ENCODE data around the gene REV1. TPM values are rescaled to one million over a fixed set of nuclear protein-coding genes. Genes with fewer than 3 reads are reported as not detected.

Gene REV1
- total RNA-seq, 1 donor from 2014 or later, result 34.0 TPM

DNA sequence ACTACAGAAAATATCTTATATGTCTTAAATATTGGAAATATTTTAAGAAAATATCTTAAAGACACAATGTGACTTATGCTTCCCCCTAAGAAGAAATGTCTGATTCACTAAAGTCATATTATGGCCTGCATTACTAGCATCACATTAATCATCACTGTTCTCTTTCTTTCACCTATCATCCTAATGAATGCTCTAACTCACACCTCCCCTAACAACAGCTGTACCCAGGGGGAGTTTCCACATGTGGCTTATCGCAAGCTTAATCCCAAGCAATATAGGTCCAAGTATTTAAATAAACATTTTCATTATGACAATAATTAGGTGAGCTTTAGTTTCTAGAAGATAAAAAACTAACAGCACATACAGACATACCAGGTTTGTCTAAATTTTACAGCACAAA lies 39.6 kb downstream of the REV1 start:
- no peak for DNase-seq (ENCODE audit: low read depth)
- H3K4me3 ChIP-seq (ENCODE audit: low read depth, low read length), result no peak overlapping the region
- TF ChIP-seq, protein P1, sequence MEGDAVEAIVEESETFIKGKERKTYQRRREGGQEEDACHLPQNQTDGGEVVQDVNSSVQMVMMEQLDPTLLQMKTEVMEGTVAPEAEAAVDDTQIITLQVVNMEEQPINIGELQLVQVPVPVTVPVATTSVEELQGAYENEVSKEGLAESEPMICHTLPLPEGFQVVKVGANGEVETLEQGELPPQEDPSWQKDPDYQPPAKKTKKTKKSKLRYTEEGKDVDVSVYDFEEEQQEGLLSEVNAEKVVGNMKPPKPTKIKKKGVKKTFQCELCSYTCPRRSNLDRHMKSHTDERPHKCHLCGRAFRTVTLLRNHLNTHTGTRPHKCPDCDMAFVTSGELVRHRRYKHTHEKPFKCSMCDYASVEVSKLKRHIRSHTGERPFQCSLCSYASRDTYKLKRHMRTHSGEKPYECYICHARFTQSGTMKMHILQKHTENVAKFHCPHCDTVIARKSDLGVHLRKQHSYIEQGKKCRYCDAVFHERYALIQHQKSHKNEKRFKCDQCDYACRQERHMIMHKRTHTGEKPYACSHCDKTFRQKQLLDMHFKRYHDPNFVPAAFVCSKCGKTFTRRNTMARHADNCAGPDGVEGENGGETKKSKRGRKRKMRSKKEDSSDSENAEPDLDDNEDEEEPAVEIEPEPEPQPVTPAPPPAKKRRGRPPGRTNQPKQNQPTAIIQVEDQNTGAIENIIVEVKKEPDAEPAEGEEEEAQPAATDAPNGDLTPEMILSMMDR (conservative IDR thresholded peaks at IDR 0.05; ENCODE audit: low read depth, low read length), result no peak

DNA sequence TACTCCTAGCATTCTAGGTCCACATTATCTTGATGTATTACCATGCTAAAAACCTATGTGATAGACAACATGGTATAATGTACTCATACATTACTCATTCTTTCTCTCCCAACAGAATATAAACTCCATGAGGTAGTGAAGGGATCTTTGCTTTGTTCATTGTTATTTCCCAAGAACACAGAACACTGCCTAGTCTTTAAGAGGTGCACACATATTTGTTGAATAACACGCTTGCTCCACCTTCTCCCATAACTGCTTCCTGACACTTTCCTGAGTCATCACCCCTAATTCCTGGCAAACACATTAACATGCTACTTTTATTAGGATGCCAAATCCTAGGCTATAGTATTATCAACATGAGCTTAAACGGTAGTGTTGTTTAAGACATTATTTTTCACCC lies 41.3 kb downstream of the REV1 start:
- no peak overlapping the region for H3K4me3 ChIP-seq (ENCODE audit: low read depth, low read length)
- TF ChIP-seq, protein P1 (conservative IDR thresholded peaks at IDR 0.05; ENCODE audit: low read depth, low read length), result no peak
- DNase-seq (ENCODE audit: low read depth), result peak; percentile 43

DNA sequence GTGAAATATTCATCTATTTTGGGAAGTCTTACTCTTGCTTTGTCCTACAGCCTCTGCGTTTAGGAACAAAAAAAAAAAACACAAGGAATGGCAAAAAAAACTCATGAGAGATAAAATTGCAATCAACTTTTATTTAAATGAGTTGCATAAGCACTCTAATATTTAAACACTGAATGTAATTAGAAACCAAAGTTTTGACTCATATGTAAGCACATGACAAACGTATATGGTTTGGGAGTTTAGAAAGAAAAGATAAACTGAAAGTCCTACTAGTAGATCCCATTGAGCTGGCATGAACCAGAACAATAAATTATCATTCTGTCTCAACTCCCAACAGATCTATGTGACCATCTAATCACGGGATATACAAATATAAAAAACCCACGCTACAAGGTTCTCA lies 44.8 kb downstream of the REV1 start:
- TF ChIP-seq, protein P1 (conservative IDR thresholded peaks at IDR 0.05; ENCODE audit: low read depth, low read length), result no peak
- no peak for DNase-seq (ENCODE audit: low read depth)
- no peak overlapping the region for H3K4me3 ChIP-seq (ENCODE audit: low read depth, low read length)

DNA sequence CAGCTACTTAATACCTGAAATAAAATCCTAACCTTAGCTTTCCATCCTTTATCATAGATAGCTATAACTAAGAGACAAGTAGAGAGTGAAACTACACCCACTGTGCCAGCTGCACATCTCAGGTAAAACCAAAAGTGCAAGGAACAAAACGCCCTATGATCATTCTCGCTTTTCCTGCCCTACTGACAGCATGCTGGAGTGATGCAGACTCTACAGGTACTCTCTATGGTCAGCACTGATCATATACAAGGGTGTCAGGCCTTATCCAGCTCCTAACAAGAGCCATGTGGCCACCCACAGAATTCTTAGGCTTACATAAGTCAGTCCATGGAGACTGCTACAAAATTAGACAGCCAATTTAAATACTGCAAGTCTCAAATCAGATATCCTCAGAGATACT lies 45.6 kb downstream of the REV1 start:
- DNase-seq (ENCODE audit: low read depth), result no peak
- no peak overlapping the region for H3K4me3 ChIP-seq (ENCODE audit: low read depth, low read length)
- TF ChIP-seq, protein P1 (conservative IDR thresholded peaks at IDR 0.05; ENCODE audit: low read depth, low read length), result no peak

DNA sequence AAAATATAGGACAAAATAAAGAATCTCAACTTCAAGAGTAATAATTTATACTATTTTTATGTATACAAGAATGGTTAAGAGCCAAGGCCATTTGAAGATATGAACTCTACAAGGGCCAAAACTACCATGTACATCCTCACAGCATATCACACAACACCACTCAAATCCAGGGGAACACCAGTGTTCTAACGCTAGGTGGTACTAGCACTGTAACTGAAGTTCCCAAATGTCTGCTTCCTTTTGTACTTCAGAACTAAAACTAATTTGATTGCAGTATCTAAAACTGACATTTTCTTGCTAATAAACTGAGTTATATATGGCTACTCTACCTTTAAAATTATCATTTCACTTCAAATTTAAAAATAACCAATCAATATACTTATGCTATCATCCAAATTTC lies 47.0 kb downstream of the REV1 start:
- TF ChIP-seq, protein P1 (conservative IDR thresholded peaks at IDR 0.05; ENCODE audit: low read depth, low read length), result peak; percentile 42
- DNase-seq (ENCODE audit: low read depth), result no peak
- H3K4me3 ChIP-seq (ENCODE audit: low read depth, low read length), result no peak overlapping the region

DNA sequence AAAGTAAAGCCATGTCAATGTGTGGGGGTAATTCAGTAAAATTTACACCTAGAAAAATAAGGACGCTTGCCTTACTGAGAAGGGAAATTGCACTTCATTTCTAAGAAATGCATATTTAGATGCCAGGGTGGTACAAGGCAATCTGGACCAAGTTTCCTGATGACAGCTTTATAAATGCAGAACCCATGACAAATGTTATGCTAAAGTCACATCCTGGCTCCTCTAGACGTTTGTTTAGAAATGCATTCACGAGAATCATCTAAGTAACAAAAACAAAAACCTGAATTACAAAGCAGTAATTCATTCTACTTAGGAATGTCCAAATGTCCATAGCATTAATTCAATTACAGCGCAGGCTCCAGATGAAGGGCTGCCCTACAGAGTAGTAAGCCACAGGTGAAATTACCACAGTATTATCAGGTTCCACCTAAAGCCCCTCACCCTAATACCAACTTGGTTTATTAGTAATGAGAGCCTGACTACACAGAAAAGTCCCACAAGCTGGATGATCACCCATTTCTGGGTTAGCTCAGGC lies 49.8 kb downstream of the REV1 start:
- H3K4me3 ChIP-seq (ENCODE audit: low read depth, low read length), result no peak overlapping the region
- DNase-seq (ENCODE audit: low read depth), result no peak
- TF ChIP-seq, protein P1 (conservative IDR thresholded peaks at IDR 0.05; ENCODE audit: low read depth, low read length), result no peak

DNA sequence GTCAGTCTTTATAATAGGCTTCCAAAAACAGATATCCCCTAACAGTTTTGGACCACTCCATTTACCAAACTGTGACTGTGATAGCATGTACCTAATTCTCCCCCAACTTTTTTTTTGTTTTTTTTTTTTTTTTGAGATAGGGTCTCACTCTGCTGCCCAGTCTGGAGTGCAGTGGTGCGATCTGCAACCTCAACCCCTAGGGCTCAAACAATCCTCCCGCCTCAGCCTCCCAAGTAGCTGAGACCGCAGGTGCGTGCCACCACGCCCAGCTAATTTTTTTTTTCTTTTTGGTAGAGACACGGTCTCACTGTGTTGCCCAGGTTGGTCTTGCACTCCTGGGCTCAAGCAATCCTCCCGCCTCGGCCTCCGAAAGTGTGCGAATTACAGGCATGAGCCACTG lies 52.9 kb downstream of the REV1 start:
- TF ChIP-seq, protein P1 (conservative IDR thresholded peaks at IDR 0.05; ENCODE audit: low read depth, low read length), result no peak

More for the DNA sequence above, 52.9 kb downstream of the REV1 start:
- no peak for DNase-seq (ENCODE audit: low read depth)
- no peak overlapping the region for H3K4me3 ChIP-seq (ENCODE audit: low read depth, low read length)

All from epithelial cell of proximal tubule (primary cell).